ENCODE measurements around the gene SLC22A16.

DNA sequence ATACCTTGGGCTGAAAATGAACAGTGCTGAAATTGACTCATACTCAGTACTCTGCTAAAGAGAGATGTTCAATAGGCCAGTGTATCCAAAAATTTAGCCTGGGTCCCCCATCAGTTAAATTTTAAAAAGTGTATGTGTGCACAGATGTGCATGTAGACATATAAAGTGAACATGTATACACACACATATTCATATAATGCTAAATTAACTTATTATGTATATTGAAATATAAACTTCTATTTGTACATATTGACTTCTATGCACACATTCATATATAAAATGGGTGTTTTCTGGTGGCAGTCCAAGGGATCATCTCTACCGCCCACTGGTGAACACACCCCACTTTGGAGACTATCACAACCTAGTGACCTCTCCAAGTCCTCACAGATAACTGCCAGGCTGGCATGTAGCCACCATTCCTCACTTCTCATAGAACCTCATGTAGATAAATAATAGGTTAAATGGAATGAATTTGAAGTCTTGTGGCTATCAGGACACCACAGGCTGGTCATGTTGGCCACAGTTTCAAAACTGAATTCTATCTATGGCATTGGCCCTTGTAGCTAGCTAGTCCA lies 8.8 kb downstream of the SLC22A16 start:
- no peak for TF ChIP-seq EZH2 (IDR thresholded peaks at IDR 0.05; ENCODE audit: insufficient read depth, poor library complexity, severe bottlenecking)
- TF ChIP-seq EZH2phosphoT487 (IDR thresholded peaks at IDR 0.05; ENCODE audit: insufficient read depth, low read depth): no peak
